ENCODE data around the gene MAP3K14.
"Not testable (repeated sequence)": the region's sequence is repeated elsewhere in the genome, so short reads cannot be mapped to it uniquely, and the experiment has no call there.

The MAP3K14 gene

DNA sequence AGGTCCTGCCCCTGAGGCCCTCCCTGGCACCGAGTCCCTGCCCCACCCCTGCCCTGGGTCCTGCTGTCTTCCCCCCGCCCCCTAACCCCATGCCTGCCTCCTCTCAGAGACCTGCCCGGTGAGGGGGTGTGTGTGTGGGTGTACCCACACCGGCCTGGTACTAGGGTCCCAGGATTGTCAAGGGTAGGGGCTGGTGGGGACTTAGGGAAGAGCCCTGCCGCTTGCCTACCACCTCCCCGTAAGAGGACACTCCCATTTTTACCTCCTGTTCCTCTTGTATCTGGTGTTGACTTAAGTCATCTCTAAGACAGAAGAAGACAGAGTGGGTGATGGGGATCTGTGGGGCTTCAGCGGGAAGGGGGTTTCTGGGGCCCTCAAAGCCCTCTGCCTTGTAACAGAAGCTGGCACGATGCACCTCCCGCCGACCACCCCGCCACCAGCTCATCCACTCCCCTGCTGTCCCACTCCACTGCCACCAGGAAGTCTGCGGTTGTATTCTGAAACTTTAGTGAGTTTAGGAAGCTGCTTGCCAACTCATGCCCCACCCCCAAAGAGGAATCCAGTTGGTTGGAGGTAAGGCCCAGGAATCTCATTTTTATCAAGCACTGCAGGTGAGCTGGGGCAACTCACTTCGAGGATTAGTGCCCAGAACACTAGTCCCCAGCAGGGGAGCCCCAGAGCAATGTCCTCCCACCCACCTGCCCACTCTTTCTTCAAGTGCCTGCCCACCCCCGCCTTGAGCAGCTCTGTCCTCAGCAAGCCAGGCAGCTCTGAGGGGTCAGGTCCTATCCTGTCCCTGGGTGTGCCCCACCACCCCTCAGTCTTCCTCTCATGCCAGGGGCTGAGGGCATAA lies 60.5 kb downstream of the MAP3K14 start:
- ATAC-seq (replicated peaks): peak; percentile 19
- no peak overlapping the region for H3K4me3 Mint-ChIP-seq
- H3K27me3 Mint-ChIP-seq: no peaks in the 10 kb centered on the region
- no peaks in the 10 kb centered on the region for H3K9me3 Mint-ChIP-seq
- no peak for DNase-seq
- H3K36me3 Mint-ChIP-seq (ENCODE audit: insufficient read depth): peaks cover 10% of the 10 kb centered on the region
- peak overlapping the region in 1 of 2 donors; percentile 21 for H3K27ac Mint-ChIP-seq
- peaks cover 21 to 34% of the 10 kb centered on the region in 2 donors for H3K4me1 Mint-ChIP-seq (ENCODE audit: low read depth in 2 of 2)

DNA sequence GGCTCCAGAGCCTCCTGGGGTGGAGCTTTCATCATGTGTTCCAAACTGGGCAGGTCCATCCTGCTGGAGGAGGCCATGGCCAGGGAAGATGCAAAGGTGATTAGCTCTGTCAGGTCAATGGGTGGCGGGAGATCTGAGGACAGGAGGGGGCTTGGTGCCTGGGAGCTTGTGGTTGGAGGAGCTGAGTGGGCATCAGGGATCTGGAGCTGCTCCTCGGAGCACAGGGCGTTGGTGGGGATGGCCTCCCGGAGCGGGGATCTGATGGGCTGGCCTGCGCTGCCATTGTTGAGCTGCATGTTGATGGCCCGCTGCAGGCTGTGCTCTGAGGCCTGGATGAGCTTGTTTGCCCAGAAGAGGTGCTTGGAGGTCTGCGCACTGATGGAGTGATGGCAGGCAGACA lies 61.5 kb downstream of the MAP3K14 start:
- H3K9me3 Mint-ChIP-seq: no peaks in the 10 kb centered on the region
- H3K27ac Mint-ChIP-seq: peak overlapping the region in 1 of 2 donors; percentile 66
- H3K4me3 Mint-ChIP-seq: no peak overlapping the region
- peaks cover 15% of the 10 kb centered on the region for H3K36me3 Mint-ChIP-seq (ENCODE audit: insufficient read depth)
- H3K4me1 Mint-ChIP-seq (ENCODE audit: low read depth in 2 of 2): peaks cover 20 to 34% of the 10 kb centered on the region in 2 donors
- DNase-seq (no peak), ATAC-seq (replicated peaks) (no peak)
- no peaks in the 10 kb centered on the region for H3K27me3 Mint-ChIP-seq

GRCh38 chr17:45253879-45254278 lies 62.9 kb downstream of the MAP3K14 start:
- Mint-ChIP-seq H3K4me3 (no peak overlapping the region), H3K4me1 (ENCODE audit: low read depth in 2 of 2) (peaks cover 20 to 34% of the 10 kb centered on the region in 2 donors), H3K27ac (peak overlapping the region in 1 of 2 donors; percentile 65), H3K27me3 (no peaks in the 10 kb centered on the region), H3K36me3 (ENCODE audit: insufficient read depth) (peaks cover 16% of the 10 kb centered on the region), H3K9me3 (no peaks in the 10 kb centered on the region)
- DNase-seq (no peak), ATAC-seq (replicated peaks) (no peak)

- H3K36me3 Mint-ChIP-seq (ENCODE audit: insufficient read depth): peaks cover 21% of the 10 kb centered on the region
- H3K4me1 Mint-ChIP-seq (ENCODE audit: low read depth in 2 of 2): peaks cover 27 to 40% of the 10 kb centered on the region in 2 donors
- peak overlapping the region; percentile 49 to 65 for H3K27ac Mint-ChIP-seq
- not testable (repeated sequence) for H3K9me3 Mint-ChIP-seq; DNase-seq; ATAC-seq (replicated peaks); H3K27me3 Mint-ChIP-seq
- peak overlapping the region in 1 of 2 donors; percentile 22 for H3K4me3 Mint-ChIP-seq
Measured at GRCh38 chr17:45253237-45253636, 63.6 kb downstream of the MAP3K14 start.

- Mint-ChIP-seq H3K4me1 (ENCODE audit: low read depth in 2 of 2) (peaks cover 24 to 37% of the 10 kb centered on the region in 2 donors), H3K27me3 (no peaks in the 10 kb centered on the region), H3K4me3 (no peak overlapping the region), H3K36me3 (ENCODE audit: insufficient read depth) (peaks cover 34% of the 10 kb centered on the region), H3K27ac (peak overlapping the region in 1 of 2 donors; percentile 82), H3K9me3 (no peaks in the 10 kb centered on the region)
- ATAC-seq (replicated peaks): no peak
- no peak for DNase-seq
Measured at GRCh38 chr17:45251931-45252330, 64.9 kb downstream of the MAP3K14 start.

DNA sequence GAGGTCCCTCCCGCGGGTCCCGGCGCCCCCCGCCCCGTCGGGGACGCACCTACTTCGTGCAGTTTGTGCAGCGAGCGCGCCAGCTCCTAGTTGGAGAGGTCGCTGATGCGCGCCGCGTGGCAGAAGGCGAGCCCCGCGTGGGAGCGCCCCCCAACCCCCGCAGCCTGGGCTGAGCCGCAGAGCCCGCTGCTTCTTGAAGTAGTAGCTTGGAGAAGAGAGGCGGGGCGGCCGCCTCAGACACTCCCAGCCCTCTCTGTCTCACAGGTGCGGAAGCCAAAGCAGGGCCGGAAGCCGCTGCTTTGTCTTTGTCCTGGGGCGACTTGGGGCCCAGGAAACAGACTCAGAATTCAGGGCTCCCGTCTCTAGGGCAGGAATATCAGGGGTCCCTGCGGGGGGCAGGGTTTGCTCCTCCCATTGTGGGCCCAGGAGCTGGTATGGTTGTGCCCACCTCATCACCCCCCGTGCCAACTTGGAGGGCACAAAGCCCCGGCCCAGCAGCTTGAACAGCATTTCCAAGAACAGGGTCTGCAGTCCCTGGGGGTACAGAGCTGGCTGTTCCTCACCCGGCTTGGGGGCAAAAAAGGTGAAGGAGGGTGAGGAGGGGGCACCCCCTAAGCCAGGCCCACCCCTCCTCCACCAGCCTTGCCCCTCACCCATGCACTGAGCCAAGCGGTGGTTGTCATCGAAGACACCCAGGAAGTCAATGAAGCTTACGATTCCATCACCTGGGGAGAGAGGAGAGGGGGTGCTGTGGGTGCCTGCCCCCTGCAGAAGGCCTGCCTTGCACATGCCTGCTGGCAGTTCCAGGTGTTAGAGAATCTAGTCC lies 68.5 kb downstream of the MAP3K14 start:
- H3K4me1 Mint-ChIP-seq (ENCODE audit: low read depth in 2 of 2): peaks cover 36 to 38% of the 10 kb centered on the region in 2 donors
- no peaks in the 10 kb centered on the region for H3K27me3 Mint-ChIP-seq
- H3K27ac Mint-ChIP-seq: peak overlapping the region; percentile 98 to 99
- H3K4me3 Mint-ChIP-seq: peak overlapping the region; percentile 88 to 89
- H3K9me3 Mint-ChIP-seq: no peaks in the 10 kb centered on the region
- DNase-seq: peak; percentile 79 to 81 (median 79)
- peaks cover 67% of the 10 kb centered on the region for H3K36me3 Mint-ChIP-seq (ENCODE audit: insufficient read depth)
- ATAC-seq (replicated peaks): peak; percentile 72

- no peaks in the 10 kb centered on the region for H3K27me3 Mint-ChIP-seq
- H3K36me3 Mint-ChIP-seq (ENCODE audit: insufficient read depth): peaks cover 71% of the 10 kb centered on the region
- peaks cover 34 to 35% of the 10 kb centered on the region in 2 donors for H3K4me1 Mint-ChIP-seq (ENCODE audit: low read depth in 2 of 2)
- peak; percentile 78 for ATAC-seq (replicated peaks)
- H3K9me3 Mint-ChIP-seq: no peaks in the 10 kb centered on the region
- H3K27ac Mint-ChIP-seq: peak overlapping the region; percentile 98 to 99
- H3K4me3 Mint-ChIP-seq: peak overlapping the region; percentile 88 to 89
- peak; percentile 96 for DNase-seq
Measured at GRCh38 chr17:45247429-45248131, 69.2 kb downstream of the MAP3K14 start.

DNA sequence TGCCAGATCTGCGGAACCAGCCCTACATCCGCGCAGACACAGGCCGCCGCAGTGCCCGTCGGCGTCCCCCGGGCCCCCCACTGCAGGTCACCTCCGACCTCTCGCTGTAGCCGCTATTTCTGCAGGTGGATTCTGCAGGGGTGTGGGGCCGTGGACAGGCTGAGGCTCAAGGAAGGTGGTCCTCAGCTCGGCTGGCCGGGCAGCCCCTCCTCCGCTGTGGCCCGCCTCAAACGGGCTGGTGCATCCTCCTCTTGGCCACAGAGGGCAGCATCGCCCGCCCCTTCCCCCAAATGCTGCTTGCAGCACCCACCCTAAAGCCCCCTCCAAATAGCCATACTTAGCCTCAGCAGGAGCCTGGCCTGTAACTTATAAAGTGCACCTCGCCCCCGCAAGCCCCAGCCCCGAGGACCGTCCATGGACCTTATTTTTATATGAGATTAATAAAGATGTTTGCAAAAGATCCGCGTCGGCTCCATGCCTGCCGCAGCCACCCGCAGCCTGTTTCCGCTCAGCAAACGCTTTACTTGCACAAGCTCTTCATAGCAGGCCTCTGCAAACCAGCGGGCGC lies 69.9 kb downstream of the MAP3K14 start:
- no peak for DNase-seq
- peak; percentile 51 for ATAC-seq (replicated peaks)
- H3K4me3 Mint-ChIP-seq: peak overlapping the region; percentile 88 to 89
- no peaks in the 10 kb centered on the region for H3K27me3 Mint-ChIP-seq
- H3K27ac Mint-ChIP-seq: peak overlapping the region; percentile 98 to 99
- H3K4me1 Mint-ChIP-seq (ENCODE audit: low read depth in 2 of 2): peaks cover 30 to 34% of the 10 kb centered on the region in 2 donors
- H3K9me3 Mint-ChIP-seq: no peaks in the 10 kb centered on the region
- peaks cover 77% of the 10 kb centered on the region for H3K36me3 Mint-ChIP-seq (ENCODE audit: insufficient read depth)

DNA sequence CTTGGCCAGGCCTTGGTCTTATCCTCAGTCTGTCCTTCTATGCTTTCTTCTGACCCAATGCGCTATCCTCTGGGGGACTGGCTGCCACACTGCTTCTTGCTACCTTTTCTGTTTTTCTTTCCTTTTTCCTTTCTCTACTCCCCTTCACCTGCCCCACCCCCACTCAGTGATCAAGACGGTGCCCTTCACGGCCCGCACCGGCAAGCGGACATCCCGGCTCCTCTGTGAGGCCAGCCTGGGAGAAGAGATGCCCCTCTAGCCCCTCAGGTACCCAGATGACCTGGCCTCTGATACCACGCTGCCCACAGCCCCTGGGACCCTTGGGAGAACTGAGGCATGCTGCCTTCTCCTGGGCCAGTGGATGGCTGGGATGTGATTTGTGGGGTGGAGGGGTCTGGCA lies 70.5 kb downstream of the MAP3K14 start:
- H3K9me3 Mint-ChIP-seq: no peaks in the 10 kb centered on the region
- no peaks in the 10 kb centered on the region for H3K27me3 Mint-ChIP-seq
- peaks cover 30 to 34% of the 10 kb centered on the region in 2 donors for H3K4me1 Mint-ChIP-seq (ENCODE audit: low read depth in 2 of 2)
- H3K4me3 Mint-ChIP-seq: peak overlapping the region; percentile 88 to 89
- DNase-seq: no peak
- H3K36me3 Mint-ChIP-seq (ENCODE audit: insufficient read depth): peaks cover 81% of the 10 kb centered on the region
- ATAC-seq (replicated peaks): no peak
- H3K27ac Mint-ChIP-seq: peak overlapping the region; percentile 98 to 99

DNA sequence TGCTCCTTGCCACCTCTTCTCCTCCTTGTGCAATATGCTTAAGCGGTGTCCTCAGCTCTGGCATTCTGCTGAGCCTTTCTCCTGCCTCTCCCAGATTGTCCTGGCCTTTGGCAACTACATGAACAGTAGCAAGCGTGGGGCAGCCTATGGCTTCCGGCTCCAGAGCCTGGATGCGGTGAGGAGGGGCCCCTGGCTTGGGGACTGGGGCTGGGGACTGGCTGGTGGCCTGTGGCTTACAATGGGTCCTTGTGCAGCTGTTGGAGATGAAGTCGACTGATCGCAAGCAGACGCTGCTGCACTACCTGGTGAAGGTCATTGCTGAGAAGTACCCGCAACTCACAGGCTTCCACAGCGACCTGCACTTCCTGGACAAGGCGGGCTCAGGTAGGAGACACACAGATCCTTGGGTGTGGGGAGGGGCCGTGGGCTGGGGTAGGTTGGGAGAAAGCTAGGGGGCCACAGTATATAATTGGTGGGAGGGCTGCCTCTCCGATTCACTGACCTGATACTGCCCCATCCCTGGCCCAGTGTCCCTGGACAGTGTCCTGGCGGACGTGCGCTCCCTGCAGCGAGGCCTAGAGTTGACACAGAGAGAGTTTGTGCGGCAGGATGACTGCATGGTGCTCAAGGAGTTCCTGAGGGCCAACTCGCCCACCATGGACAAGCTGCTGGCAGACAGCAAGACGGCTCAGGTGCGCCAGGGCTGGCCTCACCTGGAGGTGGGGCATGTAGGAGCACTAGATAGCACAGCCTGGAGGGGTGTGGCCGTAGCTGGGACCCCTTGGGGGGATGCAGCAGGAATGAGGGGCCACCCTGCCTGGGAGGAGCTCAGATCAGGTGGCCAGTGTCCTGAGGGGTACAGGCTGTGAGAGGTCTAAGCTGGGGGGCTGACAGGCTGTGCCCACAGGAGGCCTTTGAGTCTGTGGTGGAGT lies 71.8 kb downstream of the MAP3K14 start:
- no peaks in the 10 kb centered on the region for H3K27me3 Mint-ChIP-seq
- DNase-seq (no peak), ATAC-seq (replicated peaks) (no peak)
- H3K4me1 Mint-ChIP-seq (ENCODE audit: low read depth in 2 of 2): peaks cover 30 to 34% of the 10 kb centered on the region in 2 donors
- peak overlapping the region; percentile 13 to 33 for H3K4me3 Mint-ChIP-seq
- peak overlapping the region; percentile 35 to 99 for H3K27ac Mint-ChIP-seq
- H3K9me3 Mint-ChIP-seq: no peaks in the 10 kb centered on the region
- peaks cover 84% of the 10 kb centered on the region for H3K36me3 Mint-ChIP-seq (ENCODE audit: insufficient read depth)

DNA sequence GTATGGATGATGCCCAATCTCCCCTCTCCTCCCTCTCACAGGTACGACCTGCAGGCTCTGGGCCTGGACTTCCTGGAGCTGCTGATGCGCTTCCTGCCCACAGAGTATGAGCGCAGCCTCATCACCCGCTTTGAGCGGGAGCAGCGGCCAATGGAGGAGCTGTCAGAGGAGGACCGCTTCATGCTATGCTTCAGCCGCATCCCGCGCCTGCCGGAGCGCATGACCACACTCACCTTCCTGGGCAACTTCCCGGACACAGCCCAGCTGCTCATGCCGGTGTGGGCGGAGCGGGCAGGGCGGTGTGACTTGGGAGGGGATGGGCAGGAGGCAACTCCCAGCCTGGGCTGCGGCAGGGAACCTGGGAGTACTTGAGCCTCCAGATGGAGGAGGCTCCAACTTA lies 73.1 kb downstream of the MAP3K14 start:
- H3K27me3 Mint-ChIP-seq: no peaks in the 10 kb centered on the region
- no peak overlapping the region for H3K4me3 Mint-ChIP-seq
- no peak for ATAC-seq (replicated peaks)
- H3K36me3 Mint-ChIP-seq (ENCODE audit: insufficient read depth): peaks cover 97% of the 10 kb centered on the region
- no peaks in the 10 kb centered on the region for H3K9me3 Mint-ChIP-seq
- DNase-seq: no peak
- peak overlapping the region in 1 of 2 donors; percentile 23 for H3K27ac Mint-ChIP-seq
- H3K4me1 Mint-ChIP-seq (ENCODE audit: low read depth in 2 of 2): peaks cover 35 to 42% of the 10 kb centered on the region in 2 donors

GRCh38 chr17:45242029-45242414 lies 74.8 kb downstream of the MAP3K14 start:
- DNase-seq: no peak
- Mint-ChIP-seq H3K36me3 (ENCODE audit: insufficient read depth) (peaks cover 98% of the 10 kb centered on the region), H3K27me3 (no peaks in the 10 kb centered on the region), H3K9me3 (no peaks in the 10 kb centered on the region), H3K27ac (peak overlapping the region; percentile 30 to 94), H3K4me1 (ENCODE audit: low read depth in 2 of 2) (peaks cover 39 to 42% of the 10 kb centered on the region in 2 donors), H3K4me3 (no peak overlapping the region)
- ATAC-seq (replicated peaks): no peak

Data from effector memory CD8-positive, alpha-beta T cell (primary cell).